ENCODE data around the gene CNTNAP5.

CNTNAP5 gene

GRCh38 chr2:124647663-124648062, 622.6 kb downstream of the CNTNAP5 start:
- DNase-seq: no peak

GRCh38 chr2:124649001-124649400, 623.9 kb downstream of the CNTNAP5 start:
- no peak for DNase-seq

GRCh38 chr2:124652099-124652498, 627.0 kb downstream of the CNTNAP5 start:
- DNase-seq: no peak

GRCh38 chr2:124658373-124658772, 633.3 kb downstream of the CNTNAP5 start:
- no peak for DNase-seq

- no peak for DNase-seq
Measured at GRCh38 chr2:124661558-124661957, 636.5 kb downstream of the CNTNAP5 start.

GRCh38 chr2:124662946-124663644, 638.0 kb downstream of the CNTNAP5 start:
- no peak for DNase-seq

GRCh38 chr2:124663645-124663997, 638.5 kb downstream of the CNTNAP5 start:
- DNase-seq: no peak

GRCh38 chr2:124664363-124664762, 639.3 kb downstream of the CNTNAP5 start:
- DNase-seq: no peak

GRCh38 chr2:124666976-124667375, 641.9 kb downstream of the CNTNAP5 start:
- no peak for DNase-seq

GRCh38 chr2:124668161-124668560, 643.1 kb downstream of the CNTNAP5 start:
- no peak for DNase-seq

GRCh38 chr2:124670187-124670586, 645.1 kb downstream of the CNTNAP5 start:
- no peak for DNase-seq

GRCh38 chr2:124678043-124678442, 653.0 kb downstream of the CNTNAP5 start:
- DNase-seq: peak; percentile 54

- no peak for DNase-seq
Measured at GRCh38 chr2:124683536-124684428, 658.7 kb downstream of the CNTNAP5 start.

- DNase-seq: no peak
Measured at GRCh38 chr2:124689348-124689747, 664.3 kb downstream of the CNTNAP5 start.

- no peak for DNase-seq
Measured at GRCh38 chr2:124692216-124692615, 667.1 kb downstream of the CNTNAP5 start.

GRCh38 chr2:124692707-124693106, 667.6 kb downstream of the CNTNAP5 start:
- DNase-seq: no peak

- no peak for DNase-seq
Measured at GRCh38 chr2:124693156-124693555, 668.1 kb downstream of the CNTNAP5 start.

GRCh38 chr2:124698979-124699565, 674.0 kb downstream of the CNTNAP5 start:
- DNase-seq: no peak

- DNase-seq: no peak
Measured at GRCh38 chr2:124702777-124703176, 677.7 kb downstream of the CNTNAP5 start.

- DNase-seq: no peak
Measured at GRCh38 chr2:124704071-124704925, 679.2 kb downstream of the CNTNAP5 start.

GRCh38 chr2:124708661-124709060, 683.6 kb downstream of the CNTNAP5 start:
- DNase-seq: no peak

GRCh38 chr2:124713969-124714368, 688.9 kb downstream of the CNTNAP5 start:
- DNase-seq: no peak

GRCh38 chr2:124725187-124725586, 700.1 kb downstream of the CNTNAP5 start:
- DNase-seq: no peak
